Activated effector memory CD4-positive, alpha-beta T cell treated with anti-CD3 and anti-CD28 coated beads, Interleukin-2, amount 50 U/mL, for 16 hours (primary cell): Measurements from ENCODE around the gene RAB7B.

Experiments
- DNase-seq: peaks from one replicate; pipeline ENCODE4 v3.0.0-alpha.2; 2020

Gene RAB7B

GRCh38 chr1:205993068-205993467, 10.1 kb downstream of the RAB7B start:
- no peak for DNase-seq

DNA sequence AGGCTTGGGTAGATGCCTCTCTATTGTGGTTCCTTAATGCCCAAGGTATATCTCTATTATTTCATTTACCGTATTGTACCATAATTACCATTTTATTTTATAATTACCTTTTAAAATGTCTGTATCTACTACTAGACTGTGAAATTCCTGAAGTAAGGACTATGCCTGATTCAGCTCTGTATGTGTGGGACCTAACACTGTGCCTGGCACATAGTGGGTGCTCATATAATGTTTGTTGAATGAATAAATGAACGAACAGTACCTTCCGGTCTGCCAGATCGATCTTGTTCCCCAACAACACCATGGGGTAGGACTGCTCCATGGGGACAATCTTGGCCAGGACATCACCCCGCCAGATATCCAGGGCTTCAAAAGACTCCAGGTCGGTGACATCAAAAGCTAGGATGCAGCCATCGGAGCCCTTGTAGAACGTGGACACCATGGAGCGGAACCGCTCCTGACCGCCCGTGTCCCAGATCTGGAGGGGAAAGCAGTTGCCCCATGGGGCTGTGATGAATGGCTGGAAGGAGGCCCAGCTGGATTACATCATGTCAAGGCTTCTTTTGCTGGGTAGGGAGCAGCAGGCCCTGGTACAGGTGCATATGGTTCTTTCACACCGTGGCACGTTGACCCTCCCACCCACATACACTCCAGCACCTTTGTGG, 10.8 kb downstream of the RAB7B start:
- DNase-seq: no peak

DNA sequence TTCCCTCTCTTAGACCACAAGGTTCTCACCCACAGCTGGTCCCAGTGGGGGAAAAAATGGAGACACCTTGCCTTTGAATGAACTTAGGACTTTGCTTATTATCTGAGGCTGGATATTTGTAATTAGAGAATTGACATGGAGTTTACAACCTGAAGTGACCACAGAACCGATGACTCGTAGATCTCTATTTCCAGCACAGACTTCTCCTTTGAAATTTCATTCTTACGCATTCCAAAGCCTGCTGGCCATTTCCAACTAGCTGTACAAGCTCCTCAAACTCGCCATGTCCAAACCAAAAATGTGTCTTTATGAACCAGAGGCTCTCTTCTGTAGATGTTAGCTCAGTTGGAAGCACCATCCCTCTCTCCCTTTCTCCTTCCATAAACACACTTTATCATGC, 12.0 kb downstream of the RAB7B start:
- no peak for DNase-seq

- no peak for DNase-seq
Observed at GRCh38 chr1:205990226-205990625, 13.0 kb downstream of the RAB7B start.

DNA sequence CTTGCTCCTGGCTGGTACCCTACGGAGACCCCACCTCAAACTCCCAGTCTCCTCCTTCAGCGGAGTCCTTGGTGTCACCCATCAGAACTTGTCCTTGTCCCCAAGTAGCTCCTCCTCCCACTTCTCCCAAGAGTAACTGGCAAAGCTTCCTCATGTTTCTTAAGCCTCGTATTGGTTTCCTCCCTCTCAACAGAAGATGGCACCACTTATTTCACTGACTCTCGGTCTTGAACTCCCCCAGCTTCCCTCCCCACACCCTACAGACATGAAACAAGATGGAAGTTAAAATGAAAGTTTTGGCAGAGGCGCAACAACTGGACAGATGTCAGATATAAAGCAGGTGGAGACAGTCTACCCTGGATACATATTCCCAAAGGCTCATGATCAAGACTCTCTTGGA, 13.4 kb downstream of the RAB7B start:
- DNase-seq: no peak

DNA sequence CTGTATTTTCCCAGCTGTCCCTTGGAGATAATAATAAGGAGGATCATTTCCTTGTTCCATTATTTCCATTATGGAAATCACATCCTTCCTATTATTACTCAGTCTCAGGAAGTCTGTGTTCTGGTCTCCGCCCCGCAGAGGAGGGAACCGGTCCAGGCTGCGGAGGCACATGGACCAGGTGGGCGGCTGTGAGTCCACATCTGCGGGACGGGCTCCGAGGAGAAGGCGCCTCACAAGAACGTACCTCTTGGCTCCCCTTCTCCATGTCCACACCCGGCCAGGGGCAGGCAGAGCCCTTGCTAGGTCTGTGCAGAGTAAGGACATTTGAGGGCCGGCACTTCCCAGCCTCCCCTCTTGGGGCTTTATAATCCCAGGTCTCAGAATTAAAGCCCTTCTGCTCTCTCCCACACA, 14.6 kb downstream of the RAB7B start:
- DNase-seq: no peak

DNA sequence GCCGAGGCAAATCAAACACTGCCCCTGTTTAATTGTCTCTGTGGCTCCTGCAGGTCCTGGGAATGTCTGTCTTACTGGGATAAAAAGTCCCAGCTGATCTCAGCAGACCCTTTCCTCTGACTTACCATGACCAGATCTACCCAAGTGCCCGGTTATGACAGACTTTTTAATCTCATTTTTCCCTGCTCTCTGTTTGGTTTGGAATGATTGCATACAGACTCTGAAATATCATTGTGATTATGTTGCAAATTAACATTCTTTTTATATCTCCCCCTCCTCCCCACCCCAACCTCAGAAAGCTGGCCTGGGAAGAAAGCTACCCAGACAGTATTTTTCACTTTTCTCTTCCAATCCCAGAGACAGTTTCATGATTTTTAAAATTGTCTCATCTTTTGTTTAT, 16.3 kb downstream of the RAB7B start:
- DNase-seq: no peak

DNA sequence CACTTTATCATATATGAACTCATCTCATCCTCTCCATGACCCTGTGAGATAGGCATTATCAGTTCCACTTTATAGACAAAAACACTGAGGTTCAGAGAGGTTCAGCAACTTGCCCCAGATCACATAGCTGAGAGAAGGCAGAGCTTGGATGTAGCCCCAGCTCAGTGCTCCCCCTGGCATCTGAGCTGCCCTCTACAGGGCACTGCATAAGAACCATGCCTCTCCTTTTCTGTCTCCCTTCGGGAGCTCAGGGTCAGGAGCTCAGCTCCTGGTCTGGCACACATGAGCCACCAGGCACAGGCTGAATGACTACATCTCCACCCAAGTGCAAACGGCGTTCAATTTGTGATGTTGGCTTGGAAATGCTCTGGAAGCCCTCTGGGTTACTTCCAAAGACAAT, 16.9 kb downstream of the RAB7B start:
- no peak for DNase-seq

GRCh38 chr1:205985330-205986005, 17.7 kb downstream of the RAB7B start:
- no peak for DNase-seq

DNA sequence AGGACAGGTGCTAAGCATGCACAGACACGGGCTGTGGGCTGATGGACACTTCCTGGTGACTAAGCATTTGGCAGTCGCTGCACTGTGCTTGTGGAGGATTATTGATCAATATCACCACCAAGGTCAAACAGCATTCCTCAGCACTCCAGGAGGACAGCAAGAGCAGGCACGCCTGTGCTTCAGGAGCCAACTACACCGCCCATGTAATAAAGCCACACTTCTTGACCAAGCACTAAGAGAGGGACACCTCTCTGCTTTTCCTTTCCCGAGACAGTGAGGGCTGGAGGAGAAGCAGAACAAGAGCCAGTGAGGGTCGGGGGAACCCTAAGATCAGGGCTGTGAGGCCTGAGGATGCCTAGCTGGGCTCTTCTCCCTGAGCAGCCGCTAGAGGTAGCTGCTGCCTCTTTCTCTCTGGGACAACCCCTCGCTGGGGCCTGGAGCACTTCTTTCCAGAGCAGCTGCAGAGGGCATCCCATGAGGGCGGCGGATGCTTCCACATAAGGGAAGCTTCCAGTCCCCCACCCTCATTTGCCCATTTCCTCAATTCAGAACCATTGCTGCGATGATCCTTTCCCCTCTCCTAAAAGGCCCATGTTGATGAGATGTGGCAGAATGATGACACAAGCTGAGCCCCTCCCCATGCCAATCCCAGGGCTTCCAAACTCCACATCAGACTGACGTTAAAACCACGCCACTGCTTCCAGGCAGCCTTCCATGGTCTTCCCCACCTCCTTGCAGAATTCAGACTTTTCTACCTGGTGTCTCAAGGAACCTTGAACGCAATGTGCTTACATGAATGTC, 19.1 kb downstream of the RAB7B start:
- no peak for DNase-seq

GRCh38 chr1:205981257-205981656, 21.9 kb downstream of the RAB7B start:
- no peak for DNase-seq

GRCh38 chr1:205980237-205980870, 22.8 kb downstream of the RAB7B start:
- no peak for DNase-seq

DNA sequence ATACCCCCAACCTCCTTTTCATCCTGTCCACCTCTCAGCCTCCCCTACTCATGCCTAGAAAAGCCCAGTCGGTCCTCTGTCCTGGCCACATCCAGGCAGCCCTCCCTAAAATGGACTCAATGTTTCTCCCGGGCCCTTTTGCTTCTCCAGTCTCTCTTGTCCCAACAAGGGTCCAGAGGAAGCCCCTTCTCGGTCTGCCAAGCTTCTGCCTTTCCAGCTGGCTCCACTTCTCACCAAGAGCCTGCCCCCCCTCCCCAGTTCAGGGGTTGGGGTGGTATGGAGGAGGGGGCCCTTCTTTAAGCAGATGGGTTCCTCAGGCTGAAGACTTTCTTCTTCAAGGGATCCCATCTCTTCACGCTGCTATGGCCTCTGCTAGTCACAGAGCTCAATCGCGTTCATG, 23.9 kb downstream of the RAB7B start:
- no peak for DNase-seq

GRCh38 chr1:205978676-205979075, 24.5 kb downstream of the RAB7B start:
- no peak for DNase-seq

- DNase-seq: peak; percentile 90
Observed at GRCh38 chr1:205977402-205978014, 25.7 kb downstream of the RAB7B start.

DNA sequence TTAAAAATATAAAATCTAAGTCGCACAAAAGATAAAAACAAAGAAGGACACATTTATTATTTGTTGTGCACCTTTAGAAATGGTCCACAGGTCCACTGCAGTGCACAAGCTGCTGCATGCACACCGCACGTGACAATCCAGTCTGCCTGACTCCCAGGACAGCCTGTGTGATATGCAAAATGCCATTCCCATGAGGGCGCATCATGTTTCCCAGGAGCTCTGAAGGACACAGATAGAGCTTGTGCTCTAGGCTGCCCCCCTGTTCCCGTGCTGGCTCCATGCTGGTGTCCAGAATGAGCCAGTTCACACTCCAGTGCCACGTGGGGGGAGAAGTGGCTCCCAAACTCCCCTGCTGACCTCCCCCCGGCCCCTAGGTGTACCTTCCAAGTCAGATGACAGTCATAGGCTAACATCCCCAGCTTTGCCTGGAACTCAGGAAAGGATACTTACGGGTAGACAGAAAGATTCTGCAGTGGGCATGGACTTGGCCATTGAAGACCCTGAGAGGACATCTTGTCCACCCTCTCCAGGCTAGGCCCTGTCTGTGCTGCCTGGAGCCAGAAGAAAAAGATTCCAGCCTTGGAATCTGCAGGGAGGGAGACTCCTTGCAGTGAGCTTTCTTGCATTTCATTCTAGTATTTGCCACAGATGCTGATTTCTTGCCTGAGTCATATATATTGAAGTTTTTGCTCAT, 26.3 kb downstream of the RAB7B start:
- DNase-seq: no peak

DNA sequence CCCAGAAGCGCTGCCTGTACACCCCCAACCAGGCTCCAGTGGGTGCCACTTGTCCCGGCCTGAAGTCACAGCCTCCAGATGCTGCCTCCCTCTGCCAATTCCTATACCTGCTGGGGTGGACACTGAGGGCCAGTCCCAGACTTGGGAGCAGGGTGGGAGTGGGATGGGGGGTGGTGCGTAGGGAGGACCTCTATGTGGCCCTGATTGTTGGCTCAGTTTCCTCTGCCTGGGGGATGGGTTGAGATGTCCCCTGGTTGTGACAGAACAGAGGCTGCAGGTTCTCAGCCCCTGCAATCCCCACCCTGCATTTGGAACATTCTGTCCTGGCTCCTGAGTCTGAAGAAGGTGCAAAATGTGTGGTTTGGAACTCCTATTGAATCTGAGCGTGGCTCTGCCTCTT, 27.2 kb downstream of the RAB7B start:
- DNase-seq: no peak

- no peak for DNase-seq
Observed at GRCh38 chr1:205975387-205975998, 27.7 kb downstream of the RAB7B start.

GRCh38 chr1:205974712-205975111, 28.5 kb downstream of the RAB7B start:
- DNase-seq: no peak

DNA sequence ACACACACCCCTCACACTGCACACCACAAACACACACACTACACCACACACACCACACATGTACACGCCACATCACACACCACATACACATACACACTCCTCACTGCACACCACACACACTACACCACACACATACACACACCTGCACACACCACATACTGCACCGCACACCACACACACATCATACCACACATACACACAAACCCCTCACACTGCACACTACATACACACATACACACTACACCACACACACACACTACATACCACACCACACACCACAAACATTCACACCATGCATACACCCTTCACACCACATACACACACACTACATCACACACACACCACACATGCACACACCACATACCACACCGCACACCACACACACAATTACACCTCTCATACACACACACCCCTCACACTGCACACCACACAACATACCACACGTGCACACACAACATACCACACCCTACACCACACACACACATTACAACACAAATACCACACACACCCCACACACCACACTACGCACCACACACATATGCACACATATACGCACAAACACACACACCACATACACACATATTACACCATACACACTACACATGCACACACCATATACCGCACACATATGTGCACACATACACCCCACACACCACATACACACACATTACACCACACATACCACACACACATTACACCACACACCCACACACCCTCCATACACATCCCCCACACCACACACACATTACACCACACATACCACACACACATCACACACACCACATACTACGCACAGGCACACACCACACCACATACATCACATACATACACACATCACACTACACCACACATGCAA, 29.6 kb downstream of the RAB7B start:
- DNase-seq: no peak
